Activated T-cell treated with anti-CD3 and anti-CD28 coated beads, Interleukin-2, amount 50 U/mL, for 48 hours (primary cell): Measurements from ENCODE around the gene PIEZO1.

Experiments used
- DNase-seq, 2 experiments: peaks; one replicate each; pipeline ENCODE4 v3.0.0-alpha.2; 2020

PIEZO1 gene

GRCh38 chr16:88732961-88733294, 52.1 kb downstream of the PIEZO1 start:
- no peak for DNase-seq

GRCh38 chr16:88732172-88732960, 52.7 kb downstream of the PIEZO1 start:
- no peak for DNase-seq

- no peak for DNase-seq
These were observed 53.3 kb downstream of the PIEZO1 start for GRCh38 chr16:88731699-88732098.

- no peak for DNase-seq
These were observed 54.1 kb downstream of the PIEZO1 start for GRCh38 chr16:88730632-88731607.

- DNase-seq = no peak
These were observed 57.1 kb downstream of the PIEZO1 start for GRCh38 chr16:88727871-88728270.

GRCh38 chr16:88726981-88727380, 58.0 kb downstream of the PIEZO1 start:
- DNase-seq = no peak

GRCh38 chr16:88726408-88726749, 58.6 kb downstream of the PIEZO1 start:
- no peak for DNase-seq

GRCh38 chr16:88725609-88726407, 59.2 kb downstream of the PIEZO1 start:
- no peak for DNase-seq

- DNase-seq = no peak
These were observed 60.0 kb downstream of the PIEZO1 start for GRCh38 chr16:88724855-88725555.

- DNase-seq = no peak
These were observed 61.1 kb downstream of the PIEZO1 start for GRCh38 chr16:88723911-88724310.

GRCh38 chr16:88723507-88723887, 61.5 kb downstream of the PIEZO1 start:
- no peak for DNase-seq

GRCh38 chr16:88722784-88723506, 62.1 kb downstream of the PIEZO1 start:
- no peak for DNase-seq

GRCh38 chr16:88721815-88722755, 62.9 kb downstream of the PIEZO1 start:
- no peak for DNase-seq

GRCh38 chr16:88721236-88721635, 63.8 kb downstream of the PIEZO1 start:
- no peak for DNase-seq

- no peak for DNase-seq
These were observed 64.5 kb downstream of the PIEZO1 start for GRCh38 chr16:88720396-88720970.

GRCh38 chr16:88719933-88720296, 65.1 kb downstream of the PIEZO1 start:
- DNase-seq = no peak

GRCh38 chr16:88719267-88719932, 65.6 kb downstream of the PIEZO1 start:
- DNase-seq = no peak

GRCh38 chr16:88718178-88718577, 66.8 kb downstream of the PIEZO1 start:
- DNase-seq = no peak

- DNase-seq = no peak
These were observed 68.4 kb downstream of the PIEZO1 start for GRCh38 chr16:88716601-88717001.

GRCh38 chr16:88716201-88716600, 68.8 kb downstream of the PIEZO1 start:
- no peak for DNase-seq
